Measurements from ENCODE around the gene MARVELD1. TPM values are rescaled to one million over a fixed set of nuclear protein-coding genes. Genes with fewer than 3 reads are reported as not detected.

Gene MARVELD1
- total RNA-seq, 1 experiment from 2014 or later = 36.5 TPM

GRCh38 chr10:97761331-97761865 is 47.9 kb downstream of the MARVELD1 start:
- Histone ChIP-seq H3K27me3 (replicated peaks) (no peaks in the 10 kb centered on the region), H3K4me3 (no peak overlapping the region), H3K27ac (no peak overlapping the region), H3K9me3 (replicated peaks) (no peaks in the 10 kb centered on the region), H3K36me3 (peaks cover 27% of the 10 kb centered on the region), H3K4me1 (replicated peaks) (no peaks in the 10 kb centered on the region)
- DNase-seq (ENCODE audit: low read depth in 1 of 2, low spot score in 2 of 2) = no peak

DNA sequence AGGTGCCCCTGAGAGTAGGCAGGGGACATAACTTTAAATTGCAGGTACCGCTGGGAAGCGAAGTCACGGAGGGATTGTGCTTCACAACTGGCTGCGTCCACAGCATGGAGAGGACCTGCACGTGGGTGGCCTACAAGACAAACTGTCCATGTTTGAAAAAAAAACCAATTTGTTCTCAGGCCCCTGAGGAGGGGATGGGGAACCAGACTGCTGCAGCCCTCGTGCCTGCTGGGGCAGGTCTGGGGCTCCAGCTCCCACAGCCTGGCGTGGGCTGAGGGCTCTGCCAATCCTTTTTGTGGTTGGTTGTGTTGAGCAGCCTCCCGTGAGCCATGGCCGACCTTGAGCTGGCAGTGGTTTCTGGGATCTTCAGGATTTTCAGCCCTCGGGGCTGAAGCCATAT is 48.5 kb downstream of the MARVELD1 start:
- no peaks in the 10 kb centered on the region for H3K9me3 ChIP-seq (replicated peaks)
- H3K4me1 ChIP-seq (replicated peaks) = no peaks in the 10 kb centered on the region
- no peak overlapping the region for H3K27ac ChIP-seq
- DNase-seq (ENCODE audit: low read depth in 1 of 2, low spot score in 2 of 2) = no peak
- peaks cover 21% of the 10 kb centered on the region for H3K36me3 ChIP-seq
- H3K27me3 ChIP-seq (replicated peaks) = no peaks in the 10 kb centered on the region
- H3K4me3 ChIP-seq = no peak overlapping the region

DNA sequence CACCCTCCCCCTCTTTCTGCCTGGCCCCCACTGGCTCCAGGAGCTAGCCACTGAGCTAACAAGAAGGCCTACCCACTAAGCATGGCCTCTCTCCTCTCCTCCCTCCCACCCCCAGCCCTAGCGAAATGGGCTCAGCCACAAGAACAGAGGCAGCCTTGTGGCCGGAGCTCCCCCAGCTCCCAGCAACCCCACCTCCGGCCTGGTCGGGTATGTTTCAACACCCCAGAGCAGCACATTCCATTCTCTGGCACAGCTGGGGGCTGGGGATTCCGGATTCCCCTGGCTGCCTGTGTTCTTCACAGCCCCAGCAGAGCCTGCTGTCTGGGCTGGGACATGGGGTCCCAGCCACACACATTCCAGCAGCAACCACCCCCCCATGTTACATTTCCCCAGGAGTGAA is 49.3 kb downstream of the MARVELD1 start:
- Histone ChIP-seq H3K9me3 (replicated peaks) (no peaks in the 10 kb centered on the region), H3K27me3 (replicated peaks) (no peaks in the 10 kb centered on the region), H3K36me3 (peaks cover 17% of the 10 kb centered on the region), H3K27ac (no peak overlapping the region), H3K4me1 (replicated peaks) (no peaks in the 10 kb centered on the region), H3K4me3 (no peak overlapping the region)
- no peak for DNase-seq (ENCODE audit: low read depth in 1 of 2, low spot score in 2 of 2)

DNA sequence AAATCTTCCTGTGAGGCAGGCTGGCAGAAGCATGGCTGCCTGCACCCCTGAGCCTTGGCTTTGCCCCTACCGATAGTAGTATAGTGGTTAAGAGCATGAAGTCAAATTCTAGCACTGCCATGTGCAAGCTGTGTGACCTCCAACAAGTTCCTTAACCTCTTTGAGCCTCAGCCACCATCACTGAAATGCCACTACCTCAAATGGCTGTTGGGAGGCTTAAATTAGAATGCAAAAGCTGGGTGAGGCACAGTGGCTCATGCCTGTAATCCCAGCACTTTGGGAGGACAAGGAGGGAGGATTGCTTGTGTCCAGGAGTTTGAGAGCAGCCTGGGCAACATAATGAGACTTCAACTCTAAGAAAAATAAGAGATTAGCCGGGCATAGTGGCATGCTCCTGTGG is 49.9 kb downstream of the MARVELD1 start:
- no peak overlapping the region for H3K4me3 ChIP-seq
- peaks cover 17% of the 10 kb centered on the region for H3K36me3 ChIP-seq
- no peak overlapping the region for H3K27ac ChIP-seq
- no peaks in the 10 kb centered on the region for H3K27me3 ChIP-seq (replicated peaks)
- DNase-seq (ENCODE audit: low read depth in 1 of 2, low spot score in 2 of 2) = no peak
- no peaks in the 10 kb centered on the region for H3K4me1 ChIP-seq (replicated peaks)
- no peaks in the 10 kb centered on the region for H3K9me3 ChIP-seq (replicated peaks)

GRCh38 chr10:97763947-97764346 is 50.4 kb downstream of the MARVELD1 start:
- H3K4me1 ChIP-seq (replicated peaks) = no peaks in the 10 kb centered on the region
- DNase-seq (ENCODE audit: low read depth in 1 of 2, low spot score in 2 of 2) = no peak
- peaks cover 17% of the 10 kb centered on the region for H3K36me3 ChIP-seq
- no peak overlapping the region for H3K27ac ChIP-seq
- 0 out of 2 replicates have a peak, but pooled peaks cover 3% of the 10 kb centered on the region for H3K27me3 ChIP-seq (replicated peaks)
- H3K9me3 ChIP-seq (replicated peaks) = no peaks in the 10 kb centered on the region
- H3K4me3 ChIP-seq = no peak overlapping the region

DNA sequence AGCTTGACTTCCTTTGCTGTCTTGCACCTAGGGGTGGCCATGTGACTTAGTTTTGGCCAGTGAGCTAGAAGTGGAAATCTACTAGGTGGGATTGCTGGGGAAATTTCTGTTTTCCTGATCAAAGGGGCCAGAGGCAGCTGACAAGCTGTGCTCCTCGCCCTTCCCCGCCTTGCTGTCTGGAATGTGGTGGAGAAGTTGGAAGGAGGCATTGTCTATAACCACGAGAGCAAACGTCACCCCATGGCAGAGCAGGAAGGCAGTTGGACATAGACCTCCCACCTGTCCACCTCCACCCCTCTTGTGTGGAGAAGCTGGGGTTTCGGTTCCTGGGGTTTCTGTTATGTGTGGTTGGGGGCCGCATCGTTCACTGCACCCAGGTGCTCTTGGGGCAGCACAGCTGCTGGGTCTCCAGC is 51.0 kb downstream of the MARVELD1 start:
- peaks cover 3% of the 10 kb centered on the region; the same call in 1 of the 2 replicates for H3K27me3 ChIP-seq (replicated peaks)
- no peaks in the 10 kb centered on the region for H3K9me3 ChIP-seq (replicated peaks)
- no peak overlapping the region for H3K27ac ChIP-seq
- H3K36me3 ChIP-seq = peaks cover 11% of the 10 kb centered on the region
- no peaks in the 10 kb centered on the region for H3K4me1 ChIP-seq (replicated peaks)
- DNase-seq (ENCODE audit: low read depth in 1 of 2, low spot score in 2 of 2) = no peak
- no peak overlapping the region for H3K4me3 ChIP-seq

DNA sequence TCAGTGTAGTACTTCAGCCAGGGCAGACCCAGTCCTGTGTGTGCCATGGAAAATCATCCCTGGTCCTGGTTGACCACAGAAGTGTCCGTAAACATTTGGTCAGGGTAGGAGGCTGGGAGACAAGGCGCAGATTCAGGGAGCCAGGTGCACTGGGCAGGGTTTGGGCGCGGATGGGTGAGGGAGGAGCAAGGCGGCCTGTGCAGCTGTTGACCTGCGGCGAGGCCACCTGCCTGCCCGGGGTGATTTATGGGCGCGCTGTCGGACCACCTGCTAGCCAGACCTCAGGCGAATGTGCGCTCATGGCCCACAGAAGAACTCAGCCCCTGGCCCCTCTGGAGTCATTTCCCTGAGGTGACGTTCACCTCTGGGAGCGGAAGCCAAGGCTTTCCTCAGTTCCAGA is 51.7 kb downstream of the MARVELD1 start:
- Histone ChIP-seq H3K4me3 (no peak overlapping the region), H3K4me1 (replicated peaks) (no peaks in the 10 kb centered on the region), H3K27me3 (replicated peaks) (peaks cover 8% of the 10 kb centered on the region), H3K36me3 (peaks cover 4% of the 10 kb centered on the region), H3K9me3 (replicated peaks) (no peaks in the 10 kb centered on the region), H3K27ac (no peak overlapping the region)
- DNase-seq (ENCODE audit: low read depth in 1 of 2, low spot score in 2 of 2) = no peak

DNA sequence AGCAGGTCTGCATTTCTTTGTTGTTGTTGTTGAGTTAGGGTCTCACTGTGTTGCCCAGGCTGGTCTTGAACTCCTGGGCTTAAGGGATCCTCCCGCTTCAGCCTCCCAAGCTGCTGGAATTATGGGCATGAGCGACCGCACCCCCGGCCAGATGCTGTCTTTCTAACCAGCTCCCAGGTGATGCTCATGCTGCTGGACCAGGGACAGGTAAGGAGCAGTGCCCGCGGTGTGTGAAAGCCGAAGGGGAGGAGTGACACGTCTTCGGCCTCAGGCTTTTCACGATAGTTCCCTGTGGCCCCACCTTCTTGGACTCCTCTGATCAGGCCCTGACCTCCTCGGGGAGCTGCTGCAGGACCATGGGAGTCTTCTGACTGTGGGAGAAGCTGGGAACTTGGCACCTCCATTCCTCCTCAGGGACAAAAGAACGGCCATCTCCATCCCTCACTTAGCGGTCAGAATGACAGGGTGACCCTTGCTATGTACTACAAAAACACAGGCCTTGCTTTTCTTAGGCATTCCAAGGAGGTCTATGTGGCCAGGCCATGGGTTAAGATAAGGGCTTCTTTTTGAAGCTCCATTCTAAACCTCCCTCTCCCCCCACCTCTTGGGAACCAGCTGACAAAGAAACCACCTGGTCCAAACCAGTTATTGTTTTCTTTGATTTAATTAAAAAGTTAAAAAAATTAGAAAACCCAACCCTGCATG is 52.7 kb downstream of the MARVELD1 start:
- Histone ChIP-seq H3K36me3 (no peaks in the 10 kb centered on the region; the same call in 1 of the 2 replicates), H3K9me3 (replicated peaks) (no peaks in the 10 kb centered on the region), H3K4me3 (no peak overlapping the region), H3K27ac (no peak overlapping the region), H3K27me3 (replicated peaks) (peaks cover 19% of the 10 kb centered on the region), H3K4me1 (replicated peaks) (peaks cover 2% of the 10 kb centered on the region)
- no peak for DNase-seq (ENCODE audit: low read depth in 1 of 2, low spot score in 2 of 2)

- H3K9me3 ChIP-seq (replicated peaks) = no peaks in the 10 kb centered on the region
- peaks cover 26% of the 10 kb centered on the region for H3K27me3 ChIP-seq (replicated peaks)
- H3K27ac ChIP-seq = no peak overlapping the region
- DNase-seq (ENCODE audit: low read depth in 1 of 2, low spot score in 2 of 2) = no peak
- H3K36me3 ChIP-seq = no peaks in the 10 kb centered on the region; the same call in 1 of the 2 replicates
- no peak overlapping the region for H3K4me3 ChIP-seq
- peaks cover 5% of the 10 kb centered on the region for H3K4me1 ChIP-seq (replicated peaks)
Observed at GRCh38 chr10:97766996-97767924, 53.7 kb downstream of the MARVELD1 start.

Other genes starting within 250 kb of the MARVELD1 start
- gene MMS19, start 215.3 kb upstream of the MARVELD1 start, total RNA-seq (2014; rRNA removed; shearing (Covaris generic)) = 60.5 and 71.3 TPM in 2 replicates
- gene UBTD1, start 214.8 kb upstream of the MARVELD1 start, total RNA-seq (2014; rRNA removed; shearing (Covaris generic)) = 14.8 and 15.8 TPM in 2 replicates
- 0.22 TPM in 1 of 2 replicates, not detected in the other for gene ANKRD2, start 141.0 kb upstream of the MARVELD1 start, total RNA-seq (2014; rRNA removed; shearing (Covaris generic))
- 0.21 TPM in 1 of 2 replicates, not detected in the other for gene HOGA1, start 129.3 kb upstream of the MARVELD1 start, total RNA-seq (2014; rRNA removed; shearing (Covaris generic))
- gene C10orf62, start 124.0 kb upstream of the MARVELD1 start, total RNA-seq (2014; rRNA removed; shearing (Covaris generic)) = not detected in 2 replicates
- gene MORN4, start 80.2 kb upstream of the MARVELD1 start, total RNA-seq (2014; rRNA removed; shearing (Covaris generic)) = 4.4 and 6.8 TPM in 2 replicates
- 14.9 and 19.6 TPM in 2 replicates for gene PI4K2A, start 73.1 kb upstream of the MARVELD1 start, total RNA-seq (2014; rRNA removed; shearing (Covaris generic))
- 4.3 and 8.6 TPM in 2 replicates for gene AVPI1, start 26.5 kb upstream of the MARVELD1 start, total RNA-seq (2014; rRNA removed; shearing (Covaris generic))
- gene ZFYVE27, start 23.4 kb downstream of the MARVELD1 start, total RNA-seq (2014; rRNA removed; shearing (Covaris generic)) = 20.8 and 20.9 TPM in 2 replicates
- not detected in 2 replicates for gene SFRP5, start 58.3 kb downstream of the MARVELD1 start, total RNA-seq (2014; rRNA removed; shearing (Covaris generic))
- gene GOLGA7B, start 136.1 kb downstream of the MARVELD1 start, total RNA-seq (2014; rRNA removed; shearing (Covaris generic)) = 0.03 TPM in 1 of 2 replicates, not detected in the other